SK-N-SH treated with all-trans-retinoic acid at 6 μM for 48 hours (cell line): ENCODE data around the gene OSCAR.

Source experiments
- ATAC-seq: fragments of 200-7000 bp; cut with Tn5 transposase; 3 replicates; pipeline ENCODE4 v1.9.1; 2020; ENCODE audit warnings: mild to moderate bottlenecking, moderate library complexity
- ARNTL ChIP-seq: fragments of 450-650 bp; formaldehyde crosslinking; IDR thresholded peaks from 2 replicates; pipeline ENCODE4 v1.5.0; 2020; ENCODE audit warnings: low read depth, mild to moderate bottlenecking, moderate library complexity, borderline replicate concordance
- BACH2 ChIP-seq: fragments of 250-450 bp; sonication (Bioruptor Pico); IDR thresholded peaks from 2 replicates; pipeline ENCODE4 v1.9.0; 2021; ENCODE audit warnings: mild to moderate bottlenecking, borderline replicate concordance
- CSDC2 ChIP-seq: fragments of 250-450 bp; sonication (Bioruptor Pico); IDR thresholded peaks from 2 replicates; pipeline ENCODE4 v1.5.0; 2020; ENCODE audit warnings: mild to moderate bottlenecking, moderate library complexity
- CSRNP3 ChIP-seq: fragments of 250-450 bp; sonication (Bioruptor Pico); IDR thresholded peaks from 2 replicates; pipeline ENCODE4 v1.5.1; 2021; ENCODE audit warnings: mild to moderate bottlenecking, moderate library complexity
- ESRRG ChIP-seq: fragments of 250-450 bp; sonication (Bioruptor Pico); IDR thresholded peaks from 2 replicates; pipeline ENCODE4 v1.6.1; 2021; ENCODE audit warnings: mild to moderate bottlenecking
- GLIS3 ChIP-seq: fragments of 250-450 bp; sonication (Bioruptor Pico); IDR thresholded peaks from 2 replicates; pipeline ENCODE4 v1.5.0; 2020; ENCODE audit warnings: mild to moderate bottlenecking, moderate library complexity
- ISL1 ChIP-seq: fragments of 250-450 bp; sonication (Bioruptor Pico); IDR thresholded peaks from 2 replicates; pipeline ENCODE4 v2.1.2; 2022; ENCODE audit warnings: mild to moderate bottlenecking, moderate library complexity
- OSR1 ChIP-seq: fragments of 250-450 bp; sonication (Bioruptor Pico); IDR thresholded peaks from 2 replicates; pipeline ENCODE4 v1.8.0; 2022; ENCODE audit warnings: moderate library complexity, mild to moderate bottlenecking, inconsistent platforms
- PATZ1 ChIP-seq: fragments of 250-450 bp; sonication (Bioruptor Pico); IDR thresholded peaks from 2 replicates; pipeline ENCODE4 v1.8.0; 2020; ENCODE audit warnings: mild to moderate bottlenecking, moderate library complexity, borderline replicate concordance
- POU6F1 ChIP-seq: fragments of 250-450 bp; sonication (Bioruptor Pico); IDR thresholded peaks from 2 replicates; pipeline ENCODE4 v1.8.0; 2021; ENCODE audit warnings: low read depth, mild to moderate bottlenecking, moderate library complexity, borderline replicate concordance
- PPARA ChIP-seq: fragments of 250-450 bp; sonication (Bioruptor Pico); IDR thresholded peaks from 2 replicates; pipeline ENCODE4 v1.5.0; 2020; ENCODE audit warnings: mild to moderate bottlenecking, borderline replicate concordance
- RARB ChIP-seq: fragments of 250-450 bp; sonication (Bioruptor Pico); IDR thresholded peaks from 2 replicates; pipeline ENCODE4 v1.8.0; 2021; ENCODE audit warnings: mild to moderate bottlenecking, moderate library complexity
- SNAI2 ChIP-seq: fragments of 250-450 bp; sonication (Bioruptor Pico); IDR thresholded peaks from 2 replicates; pipeline ENCODE4 v1.5.0; 2020; ENCODE audit warnings: mild to moderate bottlenecking, moderate library complexity
- TCF4 ChIP-seq: fragments of 250-450 bp; sonication (Bioruptor Pico); IDR thresholded peaks from 2 replicates; pipeline ENCODE4 v1.8.0; 2021; ENCODE audit warnings: mild to moderate bottlenecking, moderate library complexity, borderline replicate concordance
- TOX ChIP-seq: fragments of 250-450 bp; sonication (Bioruptor Pico); IDR thresholded peaks from 2 replicates; pipeline ENCODE4 v1.8.0; 2021; ENCODE audit warnings: mild to moderate bottlenecking, moderate library complexity, borderline replicate concordance
- TSHZ2 ChIP-seq: fragments of 250-450 bp; sonication (Bioruptor Pico); IDR thresholded peaks from 2 replicates; pipeline ENCODE4 v1.5.0; 2020; ENCODE audit warnings: mild to moderate bottlenecking, moderate library complexity
- ZC3H10 ChIP-seq: fragments of 250-450 bp; sonication (Bioruptor Pico); IDR thresholded peaks from 2 replicates; pipeline ENCODE4 v1.5.1; 2021; ENCODE audit warnings: mild to moderate bottlenecking, moderate library complexity
- ZFP3 ChIP-seq: fragments of 250-450 bp; sonication (Bioruptor Pico); IDR thresholded peaks from 2 replicates; pipeline ENCODE4 v1.5.0; 2020; ENCODE audit warnings: mild to moderate bottlenecking, moderate library complexity
- ZFP30 ChIP-seq: fragments of 450-650 bp; formaldehyde crosslinking; IDR thresholded peaks from 2 replicates; pipeline ENCODE4 v1.5.0; 2022; ENCODE audit warnings: mild to moderate bottlenecking, moderate library complexity
- ZNF565 ChIP-seq: fragments of 450-650 bp; formaldehyde crosslinking; conservative IDR thresholded peaks from 2 replicates; pipeline ENCODE4 v1.5.0; 2020; ENCODE audit warnings: low read depth, mild to moderate bottlenecking, moderate library complexity
- ZNF70 ChIP-seq: fragments of 450-650 bp; formaldehyde crosslinking; IDR thresholded peaks from 2 replicates; pipeline ENCODE4 v1.5.0; 2020; ENCODE audit warnings: mild to moderate bottlenecking, moderate library complexity
- ZNF8 ChIP-seq: fragments of 450-650 bp; formaldehyde crosslinking; IDR thresholded peaks from 2 replicates; pipeline ENCODE4 v1.5.0; 2020; ENCODE audit warnings: mild to moderate bottlenecking, moderate library complexity

OSCAR gene

GRCh38 chr19:54142166-54142780, 41.7 kb upstream of the OSCAR start:
- TF ChIP-seq ZNF8 (CRISPR knock-in tag), result no peak
- no peak for TF ChIP-seq POU6F1
- no peak for TF ChIP-seq OSR1 (CRISPR knock-in tag)
- TF ChIP-seq ISL1 (CRISPR knock-in tag), result no peak
- TF ChIP-seq TCF4 (CRISPR knock-in tag), result no peak
- TF ChIP-seq ZNF565 (CRISPR knock-in tag), result no peak
- no peak for TF ChIP-seq ZNF70 (CRISPR knock-in tag)
- no peak for TF ChIP-seq ZFP30 (CRISPR knock-in tag)
- TF ChIP-seq ZC3H10 (CRISPR knock-in tag), result no peak
- no peak for TF ChIP-seq BACH2 (CRISPR knock-in tag)
- no peak for ATAC-seq

- TF ChIP-seq PPARA (CRISPR knock-in tag), result no peak
- TF ChIP-seq OSR1 (CRISPR knock-in tag), result no peak
- TF ChIP-seq CSRNP3, result no peak
- no peak for TF ChIP-seq TOX (CRISPR knock-in tag)
- TF ChIP-seq GLIS3 (CRISPR knock-in tag), result no peak
- TF ChIP-seq, all 23 proteins: peak for 0
- ATAC-seq, result no peak
Measured at GRCh38 chr19:54141356-54141755, 40.8 kb upstream of the OSCAR start.

- no peak for ATAC-seq
- TF ChIP-seq ZNF70 (CRISPR knock-in tag) (no peak), BACH2 (CRISPR knock-in tag) (no peak), ZFP30 (CRISPR knock-in tag) (no peak), TCF4 (CRISPR knock-in tag) (no peak), TOX (CRISPR knock-in tag) (no peak), ZNF565 (CRISPR knock-in tag) (no peak), ISL1 (CRISPR knock-in tag) (no peak)
Measured at GRCh38 chr19:54138489-54139256, 38.1 kb upstream of the OSCAR start.

GRCh38 chr19:54137699-54138488, 37.3 kb upstream of the OSCAR start, which contains the start of gene CNOT3:
TSS of gene CNOT3 (plus strand) at chr19:54137762. CDS start at chr19:54142979, 5,217 bp downstream.
- TF ChIP-seq TCF4 (CRISPR knock-in tag) (no peak), POU6F1 (no peak), TOX (CRISPR knock-in tag) (no peak), RARB (CRISPR knock-in tag) (no peak), CSDC2 (CRISPR knock-in tag) (no peak), ARNTL (CRISPR knock-in tag) (no peak), ZFP3 (CRISPR knock-in tag) (no peak), SNAI2 (CRISPR knock-in tag) (no peak), ZNF8 (CRISPR knock-in tag) (no peak), TSHZ2 (CRISPR knock-in tag) (no peak), PATZ1 (CRISPR knock-in tag) (no peak), ESRRG (CRISPR knock-in tag) (no peak), ZC3H10 (CRISPR knock-in tag) (no peak), ZFP30 (CRISPR knock-in tag) (no peak), BACH2 (CRISPR knock-in tag) (no peak), ZNF70 (CRISPR knock-in tag) (no peak)
- ATAC-seq, result no peak
